GM18870 (cell line): ENCODE data around the gene SLC22A7.
"Not testable (repeated sequence)": the region's sequence is repeated elsewhere in the genome, so short reads cannot be mapped to it uniquely, and the experiment has no call there.

Experiments used
- ATAC-seq: cut with Tn5 transposase; IDR thresholded peaks from one replicate; pipeline ENCODE4 v1.9.1; 2021; ENCODE audit warnings: moderate library complexity; ENCODE audit not compliant: unreplicated experiment

Gene SLC22A7

DNA sequence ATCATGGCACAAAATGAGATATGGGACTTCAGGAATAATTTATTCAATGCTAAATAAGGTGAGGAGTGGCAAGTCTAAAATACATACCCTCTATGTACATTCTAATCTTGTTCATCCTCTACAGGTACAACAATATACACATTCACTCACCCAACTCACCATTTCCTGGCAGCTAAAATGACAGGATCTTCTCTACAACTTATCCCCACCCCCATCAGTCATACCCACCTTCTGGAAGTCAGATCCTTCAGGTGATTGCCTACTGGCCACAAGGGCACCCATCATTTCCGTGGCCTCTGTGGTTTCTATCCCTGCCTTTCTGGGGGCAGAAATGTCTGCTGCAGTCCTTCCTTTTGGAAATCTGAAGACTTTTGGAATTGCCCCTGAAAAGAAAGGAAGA, 33.4 kb downstream of the SLC22A7 start:
- ATAC-seq: no peak

DNA sequence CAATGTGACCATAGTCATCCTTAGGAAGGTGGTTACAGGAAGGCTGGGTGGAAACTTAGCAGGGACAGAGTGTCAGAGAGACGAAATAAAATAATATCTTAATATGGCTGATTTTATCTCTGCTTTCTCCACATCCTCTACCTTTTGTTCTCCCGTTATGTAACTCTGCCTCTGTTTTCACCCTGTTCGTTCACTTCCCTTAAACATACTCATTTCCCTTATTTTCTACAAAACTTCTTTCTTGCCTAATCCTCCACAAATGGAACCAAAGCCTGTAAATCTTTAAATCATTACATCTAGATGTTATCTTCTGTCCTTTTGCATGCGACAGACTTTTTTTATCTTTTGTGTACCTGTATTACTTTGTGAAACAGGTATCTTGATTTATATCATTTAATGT, 33.8 kb downstream of the SLC22A7 start:
- ATAC-seq: no peak

GRCh38 chr6:43334466-43335095, 36.5 kb downstream of the SLC22A7 start:
- no peak for ATAC-seq

DNA sequence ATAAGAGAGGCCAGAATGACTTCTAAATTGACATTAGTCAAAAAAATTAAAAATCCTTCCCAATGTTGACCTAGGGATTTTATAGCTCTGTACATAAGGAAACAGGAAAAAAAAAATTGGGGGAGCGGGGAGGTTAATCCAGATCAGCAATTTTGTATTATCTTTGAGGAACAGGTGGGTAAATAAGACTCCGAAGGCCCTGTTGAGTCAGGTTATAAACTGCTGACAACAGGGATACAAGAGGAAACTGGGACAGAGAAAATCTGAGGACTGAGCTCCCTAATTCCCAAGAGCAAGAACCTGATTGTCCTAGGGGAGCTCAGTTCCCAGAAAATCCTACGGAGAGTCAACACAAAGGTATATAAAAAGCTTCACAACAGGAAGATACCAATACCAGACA, 37.4 kb downstream of the SLC22A7 start:
- ATAC-seq: no peak

- no peak for ATAC-seq
Observed at GRCh38 chr6:43336382-43336781, 38.3 kb downstream of the SLC22A7 start.

GRCh38 chr6:43338243-43338642, 40.2 kb downstream of the SLC22A7 start:
- ATAC-seq: peak; percentile 59

DNA sequence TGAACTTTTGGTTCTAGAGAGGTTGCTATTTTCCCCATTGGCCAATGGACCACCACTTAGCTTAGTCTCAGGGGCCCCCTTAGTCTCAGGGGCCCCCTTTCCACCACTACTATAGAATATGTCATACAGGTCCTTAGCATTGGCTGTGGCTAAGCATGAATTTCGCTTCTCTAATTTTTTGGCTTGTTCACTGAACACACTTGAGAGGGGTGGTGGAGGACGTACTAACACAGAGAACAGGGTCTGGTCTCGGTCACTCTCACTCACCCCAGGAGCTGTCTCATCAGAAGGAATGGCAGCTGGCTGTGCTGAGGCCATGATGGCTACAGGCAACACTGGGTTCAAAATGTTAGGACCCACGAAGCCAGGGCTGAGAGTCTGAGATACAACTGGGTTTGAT, 41.1 kb downstream of the SLC22A7 start:
- ATAC-seq: no peak

- not testable (repeated sequence) for ATAC-seq
Observed at GRCh38 chr6:43346243-43346642, 48.2 kb downstream of the SLC22A7 start.

- no peak for ATAC-seq
Observed at GRCh38 chr6:43347021-43347420, 49.0 kb downstream of the SLC22A7 start.

DNA sequence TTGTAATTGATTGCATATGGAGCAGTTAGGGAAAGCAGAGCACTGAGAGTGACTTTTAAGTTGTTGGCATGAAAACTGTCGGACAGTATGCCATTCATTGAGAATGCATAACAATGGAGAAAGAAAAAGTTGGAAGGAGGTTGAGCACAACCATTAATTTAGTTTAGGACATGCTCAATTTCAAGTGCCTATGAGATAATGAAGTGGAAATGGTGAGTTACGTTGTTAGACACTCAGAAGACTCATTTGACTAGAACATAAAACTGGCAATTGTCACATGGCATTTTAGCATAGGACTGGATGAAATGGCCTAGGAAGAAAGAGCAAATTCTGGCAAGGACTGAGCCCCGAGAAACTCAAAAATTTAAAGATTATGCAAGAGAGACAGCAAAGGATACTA, 49.4 kb downstream of the SLC22A7 start:
- no peak for ATAC-seq

GRCh38 chr6:43351951-43352350, 53.9 kb downstream of the SLC22A7 start:
- not testable (repeated sequence) for ATAC-seq
